Measurements from ENCODE around the gene PCOLCE2. TPM values are rescaled to one million over a fixed set of nuclear protein-coding genes. Genes with fewer than 3 reads are reported as not detected.

Gene PCOLCE2
- total and polyA plus RNA-seq, 10 donors = 1.8 to 18.2 (median 6.5) TPM

GRCh38 chr3:142782616-142783015 lies 106.3 kb downstream of the PCOLCE2 start:
- no peaks in the 10 kb centered on the region for H3K9me3 ChIP-seq
- no peak for DNase-seq
- no peaks in the 10 kb centered on the region for H3K4me1 ChIP-seq
- peaks cover 0 to 6% (median 0%) of the 10 kb centered on the region in 6 donors for H3K36me3 ChIP-seq
- TF ChIP-seq CTCF (IDR thresholded peaks at IDR 0.05 in 8 of 11, conservative IDR thresholded peaks at IDR 0.05 in 3 of 11) (no peak), POLR2AphosphoS5 (IDR thresholded peaks at IDR 0.05) (no peak), POLR2A (IDR thresholded peaks at IDR 0.05) (no peak)
- 83 to 100% (median 92%) methylated on average over 2 of the region's 2 CpGs for WGBS, 5 donors
- no peaks in the 10 kb centered on the region for H3K27me3 ChIP-seq (replicated peaks in 1 of 7)
- H3K4me3 ChIP-seq = no peak overlapping the region
- no peak overlapping the region for H3K27ac ChIP-seq
- intact Hi-C loops (cut with DNase I; ENCODE audit: low total_unique reads) = no loop called here

- intact Hi-C loops (cut with DNase I; ENCODE audit: low total_unique reads) = no loop called here
- Histone ChIP-seq H3K27me3 (replicated peaks in 1 of 7) (no peaks in the 10 kb centered on the region), H3K27ac (no peak overlapping the region), H3K36me3 (peaks cover 0 to 6% (median 0%) of the 10 kb centered on the region in 6 donors), H3K4me1 (no peaks in the 10 kb centered on the region), H3K9me3 (no peaks in the 10 kb centered on the region), H3K4me3 (no peak overlapping the region)
- no peak for DNase-seq
- TF ChIP-seq POLR2A (IDR thresholded peaks at IDR 0.05) (no peak), POLR2AphosphoS5 (IDR thresholded peaks at IDR 0.05) (no peak), CTCF (IDR thresholded peaks at IDR 0.05 in 8 of 11, conservative IDR thresholded peaks at IDR 0.05 in 3 of 11) (no peak)
These were observed 109.3 kb downstream of the PCOLCE2 start for GRCh38 chr3:142779591-142779990.

GRCh38 chr3:142778541-142778940 lies 110.3 kb downstream of the PCOLCE2 start:
- no peaks in the 10 kb centered on the region for H3K27me3 ChIP-seq (replicated peaks in 1 of 7)
- H3K4me3 ChIP-seq = no peak overlapping the region
- TF ChIP-seq POLR2AphosphoS5 (IDR thresholded peaks at IDR 0.05) (no peak), POLR2A (IDR thresholded peaks at IDR 0.05) (no peak), CTCF (IDR thresholded peaks at IDR 0.05 in 8 of 11, conservative IDR thresholded peaks at IDR 0.05 in 3 of 11) (no peak)
- no peaks in the 10 kb centered on the region for H3K4me1 ChIP-seq
- no peaks in the 10 kb centered on the region for H3K9me3 ChIP-seq
- no peak for DNase-seq
- intact Hi-C loops (cut with DNase I; ENCODE audit: low total_unique reads) = no loop called here
- 81 to 93% (median 88%) methylated on average over 2 of the region's 2 CpGs for WGBS, 5 donors
- H3K36me3 ChIP-seq = peaks cover 0 to 6% (median 0%) of the 10 kb centered on the region in 6 donors
- no peak overlapping the region for H3K27ac ChIP-seq

- H3K27me3 ChIP-seq (replicated peaks in 1 of 7) = no peaks in the 10 kb centered on the region
- no peaks in the 10 kb centered on the region for H3K9me3 ChIP-seq
- H3K4me3 ChIP-seq = no peak overlapping the region
- intact Hi-C loops (cut with DNase I; ENCODE audit: low total_unique reads) = no loop called here
- peaks cover 0 to 6% (median 0%) of the 10 kb centered on the region in 6 donors for H3K36me3 ChIP-seq
- DNase-seq = no peak
- TF ChIP-seq CTCF (IDR thresholded peaks at IDR 0.05 in 8 of 11, conservative IDR thresholded peaks at IDR 0.05 in 3 of 11) (no peak), POLR2A (IDR thresholded peaks at IDR 0.05) (no peak), POLR2AphosphoS5 (IDR thresholded peaks at IDR 0.05) (no peak)
- H3K4me1 ChIP-seq = no peaks in the 10 kb centered on the region
- no peak overlapping the region for H3K27ac ChIP-seq
These were observed 111.0 kb downstream of the PCOLCE2 start for GRCh38 chr3:142777927-142778326.

Data from spleen (tissue), 11 donors.